ENCODE data around the gene VANGL2. TPM values are rescaled to one million over a fixed set of nuclear protein-coding genes. Genes with fewer than 3 reads are reported as not detected.

VANGL2 gene
- total RNA-seq, 1 experiment from 2014 or later: 3.4 TPM

GRCh38 chr1:160459056-160459455 lies 58.7 kb downstream of the VANGL2 start:
- no peaks in the 10 kb centered on the region for H3K36me3 ChIP-seq (ENCODE audit: control insufficient read depth, insufficient read depth, low read length)
- Mint-ChIP-seq H3K4me3 (ENCODE audit: unreplicated experiment) (no peak overlapping the region), H3K27ac (ENCODE audit: unreplicated experiment) (no peak overlapping the region), H3K27me3 (ENCODE audit: insufficient read depth, unreplicated experiment) (peaks cover 9% of the 10 kb centered on the region), H3K9me3 (ENCODE audit: unreplicated experiment) (no peaks in the 10 kb centered on the region), H3K36me3 (ENCODE audit: insufficient read depth, unreplicated experiment) (no peaks in the 10 kb centered on the region), H3K4me1 (ENCODE audit: low read depth, unreplicated experiment) (no peaks in the 10 kb centered on the region)
- H3K4me1 ChIP-seq: no peaks in the 10 kb centered on the region
- CTCF ChIA-PET: interaction anchor here (0.7 kb wide), 1 partner anchor 373 kb away, joined by 4 read pairs; no protein-coding TSS in a partner anchor
- H3K9me3 ChIP-seq: no peaks in the 10 kb centered on the region
- no TSS peak for BruUV-seq (replicated peaks)
- no peak for TF ChIP-seq CTCF (IDR thresholded peaks at IDR 0.05; ENCODE audit: insufficient read depth in 1 of 2, low read depth in 1 of 2, low read length in 1 of 2, severe bottlenecking in 1 of 2, unreplicated experiment in 1 of 2)
- H3K4me3 ChIP-seq (ENCODE audit: low read depth, low read length): no peak overlapping the region
- H3K27me3 ChIP-seq (replicated peaks; ENCODE audit: control insufficient read depth, insufficient read depth, low read length): no peaks in the 10 kb centered on the region; the same call in 1 of the 2 replicates
- DNase-seq: no peak
- POLR2A ChIA-PET: no interaction called here
- intact Hi-C loops (cut with micrococcal nuclease; ENCODE audit: unreplicated experiment): no loop called here

GRCh38 chr1:160459687-160460086 lies 59.3 kb downstream of the VANGL2 start:
- no peak overlapping the region for H3K27ac Mint-ChIP-seq (ENCODE audit: unreplicated experiment)
- no peaks in the 10 kb centered on the region for H3K4me1 Mint-ChIP-seq (ENCODE audit: low read depth, unreplicated experiment)
- intact Hi-C loops (cut with micrococcal nuclease; ENCODE audit: unreplicated experiment): no loop called here
- no peak overlapping the region for H3K4me3 ChIP-seq (ENCODE audit: low read depth, low read length)
- no peak for TF ChIP-seq CTCF (IDR thresholded peaks at IDR 0.05; ENCODE audit: insufficient read depth in 1 of 2, low read depth in 1 of 2, low read length in 1 of 2, severe bottlenecking in 1 of 2, unreplicated experiment in 1 of 2)
- H3K36me3 Mint-ChIP-seq (ENCODE audit: insufficient read depth, unreplicated experiment): no peaks in the 10 kb centered on the region
- no peaks in the 10 kb centered on the region for H3K9me3 Mint-ChIP-seq (ENCODE audit: unreplicated experiment)
- no peaks in the 10 kb centered on the region; the same call in 1 of the 2 replicates for H3K27me3 ChIP-seq (replicated peaks; ENCODE audit: control insufficient read depth, insufficient read depth, low read length)
- H3K9me3 ChIP-seq: no peaks in the 10 kb centered on the region
- H3K4me3 Mint-ChIP-seq (ENCODE audit: unreplicated experiment): no peak overlapping the region
- H3K36me3 ChIP-seq (ENCODE audit: control insufficient read depth, insufficient read depth, low read length): no peaks in the 10 kb centered on the region
- ChIA-PET CTCF (no interaction called here), POLR2A (no interaction called here)
- H3K27me3 Mint-ChIP-seq (ENCODE audit: insufficient read depth, unreplicated experiment): peaks cover 11% of the 10 kb centered on the region
- DNase-seq: no peak
- no TSS peak for BruUV-seq (replicated peaks)
- H3K4me1 ChIP-seq: no peaks in the 10 kb centered on the region

GRCh38 chr1:160460214-160460642 lies 59.9 kb downstream of the VANGL2 start:
- BruUV-seq (replicated peaks): no TSS peak
- H3K27me3 Mint-ChIP-seq (ENCODE audit: insufficient read depth, unreplicated experiment): peaks cover 14% of the 10 kb centered on the region
- Histone ChIP-seq H3K36me3 (ENCODE audit: control insufficient read depth, insufficient read depth, low read length) (no peaks in the 10 kb centered on the region), H3K4me1 (no peaks in the 10 kb centered on the region), H3K9me3 (no peaks in the 10 kb centered on the region), H3K27me3 (replicated peaks; ENCODE audit: control insufficient read depth, insufficient read depth, low read length) (no peaks in the 10 kb centered on the region; the same call in 1 of the 2 replicates), H3K4me3 (ENCODE audit: low read depth, low read length) (no peak overlapping the region)
- POLR2A ChIA-PET: no interaction called here
- CTCF ChIA-PET: no interaction called here
- intact Hi-C loops (cut with micrococcal nuclease; ENCODE audit: unreplicated experiment): no loop called here
- no peak for TF ChIP-seq CTCF (IDR thresholded peaks at IDR 0.05; ENCODE audit: insufficient read depth in 1 of 2, low read depth in 1 of 2, low read length in 1 of 2, severe bottlenecking in 1 of 2, unreplicated experiment in 1 of 2)
- no peaks in the 10 kb centered on the region for H3K36me3 Mint-ChIP-seq (ENCODE audit: insufficient read depth, unreplicated experiment)
- no peaks in the 10 kb centered on the region for H3K4me1 Mint-ChIP-seq (ENCODE audit: low read depth, unreplicated experiment)
- H3K4me3 Mint-ChIP-seq (ENCODE audit: unreplicated experiment): no peak overlapping the region
- H3K9me3 Mint-ChIP-seq (ENCODE audit: unreplicated experiment): no peaks in the 10 kb centered on the region
- H3K27ac Mint-ChIP-seq (ENCODE audit: unreplicated experiment): no peak overlapping the region
- no peak for DNase-seq

Data from Caco-2 (cell line).